Measurements from ENCODE around the gene ABI1.

The ABI1 gene

DNA sequence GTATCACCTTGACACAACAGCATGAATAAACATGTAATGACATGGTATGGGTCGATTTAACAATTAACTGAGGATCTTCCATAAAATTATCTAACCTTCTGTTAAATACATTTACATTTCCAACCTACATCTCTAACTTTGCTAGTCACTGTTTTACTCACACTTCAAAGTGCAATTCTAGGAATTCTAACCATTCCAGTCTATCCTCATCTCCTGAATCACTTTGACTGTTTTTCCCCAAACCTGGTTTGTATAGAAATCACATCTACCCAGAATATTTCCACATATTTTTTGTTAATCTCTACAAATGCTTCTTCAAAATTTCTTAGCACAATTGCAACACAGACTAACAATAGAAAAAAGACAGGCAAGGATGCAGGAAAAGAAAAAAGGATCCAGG is 6.2 kb downstream of the ABI1 start:
- no peak for DNase-seq (ENCODE audit: low read depth in 2 of 2)

DNA sequence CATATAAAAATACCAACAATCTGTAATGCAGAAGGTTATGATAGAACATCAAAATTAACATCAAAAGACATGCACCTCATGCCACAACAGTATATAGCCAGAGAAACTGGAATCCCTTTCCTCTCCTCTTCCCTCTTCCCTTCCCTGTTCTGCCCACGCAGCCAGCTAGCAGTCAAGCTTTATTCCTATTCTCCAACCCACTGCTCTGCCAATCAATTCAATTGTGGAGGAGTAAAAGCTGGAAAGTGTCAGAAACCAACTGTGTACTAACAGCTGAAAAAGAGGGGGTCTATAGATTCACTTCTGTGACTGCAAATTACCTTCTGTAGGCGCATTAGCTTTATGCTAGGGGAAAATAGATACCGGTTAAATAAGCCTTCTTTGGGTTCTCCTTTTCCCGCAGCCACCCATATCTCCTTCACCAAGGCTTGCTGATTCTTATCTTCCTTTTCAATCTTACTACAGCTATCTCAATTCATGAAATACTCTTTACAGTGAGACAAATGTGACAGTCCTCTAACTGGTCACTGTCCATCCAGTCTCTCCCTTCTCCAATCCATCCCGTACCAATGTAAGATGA is 16.3 kb downstream of the ABI1 start:
- DNase-seq (ENCODE audit: low read depth in 2 of 2) = no peak

DNA sequence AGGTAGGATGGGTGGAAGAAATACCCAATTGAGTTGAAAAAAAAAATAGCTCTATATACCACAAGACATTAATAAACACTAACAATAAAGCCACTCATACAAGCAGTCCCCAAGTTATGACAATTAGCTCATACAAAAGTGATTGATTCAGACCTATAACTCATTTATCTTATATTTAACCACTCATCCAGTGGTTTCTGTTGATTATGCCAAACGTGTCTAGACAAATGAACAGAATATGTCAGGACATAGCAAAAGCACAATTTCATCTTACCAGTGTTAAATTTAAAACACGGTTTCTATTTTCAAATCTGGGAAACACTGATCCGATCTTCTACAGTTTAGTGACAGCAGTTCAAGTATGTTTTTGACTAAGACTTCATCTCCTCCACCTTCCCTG is 17.0 kb downstream of the ABI1 start:
- no peak for DNase-seq (ENCODE audit: low read depth in 2 of 2)

DNA sequence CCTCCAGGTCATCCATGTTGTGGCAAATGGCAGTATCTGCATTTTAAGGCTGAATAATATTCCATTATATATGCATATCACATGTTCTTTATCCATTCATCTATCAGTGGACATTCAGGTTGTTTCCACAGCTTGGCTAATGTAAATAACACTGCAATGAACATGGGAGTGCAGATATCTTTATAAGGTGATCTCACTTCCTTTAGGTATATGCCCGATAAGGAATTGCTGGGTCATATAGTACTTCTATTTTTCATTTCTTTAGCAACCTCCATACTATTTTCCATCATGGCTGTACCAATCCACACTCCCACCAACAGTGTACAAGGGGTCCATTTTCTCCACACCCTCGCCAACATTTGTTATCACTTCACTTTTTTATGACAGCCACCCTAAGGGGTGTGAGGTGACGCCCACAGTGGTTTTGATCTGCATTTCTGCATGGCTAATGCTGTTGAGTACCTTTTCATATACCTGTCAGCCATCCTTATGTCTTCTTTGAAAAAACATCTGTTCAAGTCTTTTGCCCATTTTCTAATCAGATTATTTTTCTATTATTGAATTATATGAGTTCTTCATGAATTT is 18.9 kb downstream of the ABI1 start:
- DNase-seq (ENCODE audit: low read depth in 2 of 2) = no peak

DNA sequence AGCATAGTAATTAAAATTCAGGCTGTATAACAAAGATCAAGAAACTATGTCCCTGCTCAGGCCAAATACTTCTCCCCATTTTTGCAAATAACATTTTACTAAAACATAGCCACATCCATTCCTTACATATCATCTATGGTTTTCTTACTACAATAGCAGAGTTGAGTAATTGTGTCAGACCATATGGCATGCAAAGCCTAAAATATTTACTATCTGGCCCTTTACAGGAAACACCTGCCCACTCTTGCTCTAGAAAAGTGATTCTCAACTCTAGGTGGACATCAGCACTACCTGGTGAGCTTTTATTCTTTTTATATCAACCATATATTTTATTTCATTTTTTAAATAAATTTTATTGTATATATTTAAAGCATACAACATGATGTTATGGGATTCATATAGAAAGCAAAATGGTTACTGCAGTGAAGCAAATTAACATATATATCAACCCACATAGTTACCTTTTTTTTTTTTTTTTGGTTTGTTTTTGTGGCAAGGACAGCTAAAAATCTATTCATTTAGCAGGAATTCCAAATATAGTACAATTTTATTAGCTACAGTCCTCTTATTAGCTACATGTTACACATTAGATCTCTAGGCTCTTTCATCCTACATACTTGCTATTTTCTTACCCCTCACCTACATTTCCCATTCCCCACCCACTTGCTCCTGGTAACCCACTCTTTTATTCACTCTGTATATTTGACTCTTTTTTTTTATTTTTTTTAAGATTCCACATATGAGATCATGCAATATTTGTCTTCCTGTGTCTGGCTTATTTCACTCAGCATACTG is 19.6 kb downstream of the ABI1 start:
- DNase-seq (ENCODE audit: low read depth in 2 of 2) = no peak

DNA sequence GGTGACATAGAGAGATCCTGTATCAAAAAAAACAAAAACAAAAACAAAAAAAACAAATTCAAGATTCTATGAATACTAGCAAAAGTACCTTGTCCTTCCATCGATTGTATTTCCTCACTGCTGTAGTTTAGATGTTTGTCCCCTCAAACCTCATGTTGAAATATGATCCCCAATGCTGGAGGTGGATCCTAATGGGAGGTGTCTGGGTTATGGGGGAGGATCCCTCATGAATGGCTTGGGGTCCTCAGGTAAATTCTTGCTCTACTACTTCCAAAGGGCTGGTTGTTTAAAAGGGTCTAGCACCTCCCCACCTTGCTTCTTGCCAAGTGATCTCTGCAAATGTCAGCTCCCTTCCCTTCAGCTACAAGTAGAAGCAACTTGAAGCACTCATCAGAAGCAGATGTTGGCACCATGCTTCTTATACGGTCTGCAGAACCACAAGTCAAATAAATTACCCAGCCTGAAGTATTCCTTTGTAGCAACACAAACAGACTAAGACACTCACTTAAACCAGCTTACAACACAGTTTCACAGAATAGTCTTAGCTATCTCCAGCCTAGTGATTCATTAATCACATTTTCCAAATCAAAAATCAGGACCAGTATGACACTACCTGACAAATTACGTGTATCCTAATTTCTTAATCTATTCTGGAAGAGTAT is 20.7 kb downstream of the ABI1 start:
- no peak for DNase-seq (ENCODE audit: low read depth in 2 of 2)

DNA sequence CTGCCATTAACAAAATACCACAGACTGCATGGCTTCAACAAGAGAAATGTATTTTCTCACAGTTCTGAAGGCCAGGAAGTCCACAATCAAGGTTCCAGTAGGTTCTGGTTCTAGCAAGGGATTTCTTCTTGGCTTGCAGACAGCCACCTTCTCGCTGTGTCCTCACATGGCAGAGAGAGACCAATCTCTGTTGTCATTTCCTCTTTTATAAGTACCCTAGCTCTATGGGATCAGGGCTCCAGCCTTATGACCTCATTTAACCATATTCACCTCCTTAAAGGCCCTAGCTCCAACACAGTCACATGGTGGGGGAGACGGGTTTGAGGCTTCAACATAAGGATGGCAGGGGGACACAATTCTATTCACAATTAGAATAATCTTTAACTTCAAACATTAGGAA is 23.6 kb downstream of the ABI1 start:
- DNase-seq (ENCODE audit: low read depth in 2 of 2) = no peak

DNA sequence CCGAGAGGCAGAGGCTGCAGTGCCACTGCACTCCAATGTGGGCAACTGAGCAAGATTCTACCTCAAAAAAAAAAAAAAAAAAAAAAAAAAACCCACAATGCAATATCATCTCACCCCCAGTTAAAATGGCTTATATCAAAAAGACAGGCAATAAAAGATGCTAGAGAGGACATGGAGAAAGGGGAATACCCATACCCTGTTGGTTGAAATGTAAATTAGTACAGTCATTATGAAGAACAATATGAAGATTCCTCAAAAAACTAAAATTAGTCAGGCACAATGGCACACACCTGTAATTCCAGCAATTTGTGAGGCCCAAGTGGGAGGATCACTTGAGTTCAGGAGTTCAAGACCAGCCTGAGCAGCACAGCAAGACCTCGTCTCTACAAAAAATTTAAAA is 25.7 kb downstream of the ABI1 start:
- DNase-seq (ENCODE audit: low read depth in 2 of 2) = no peak

DNA sequence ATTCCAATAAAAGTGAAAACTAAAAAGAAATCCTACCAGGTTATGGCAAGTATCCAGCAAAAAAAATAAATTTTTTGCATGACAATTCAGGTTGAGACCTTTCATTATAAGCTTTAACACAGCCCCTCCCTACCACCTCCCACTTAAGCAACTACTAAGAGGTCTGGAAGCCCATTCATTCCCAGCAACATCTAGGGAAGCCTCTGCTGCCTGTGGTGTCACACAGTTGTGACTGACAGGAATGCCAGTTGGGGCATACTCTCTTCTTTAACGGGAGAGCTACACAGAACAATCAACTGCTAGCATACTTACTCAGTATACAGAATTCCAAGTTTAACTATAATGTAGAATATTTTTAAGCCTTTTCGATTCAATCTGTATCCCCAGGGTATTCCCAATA is 27.8 kb downstream of the ABI1 start:
- DNase-seq (ENCODE audit: low read depth in 2 of 2) = no peak

DNA sequence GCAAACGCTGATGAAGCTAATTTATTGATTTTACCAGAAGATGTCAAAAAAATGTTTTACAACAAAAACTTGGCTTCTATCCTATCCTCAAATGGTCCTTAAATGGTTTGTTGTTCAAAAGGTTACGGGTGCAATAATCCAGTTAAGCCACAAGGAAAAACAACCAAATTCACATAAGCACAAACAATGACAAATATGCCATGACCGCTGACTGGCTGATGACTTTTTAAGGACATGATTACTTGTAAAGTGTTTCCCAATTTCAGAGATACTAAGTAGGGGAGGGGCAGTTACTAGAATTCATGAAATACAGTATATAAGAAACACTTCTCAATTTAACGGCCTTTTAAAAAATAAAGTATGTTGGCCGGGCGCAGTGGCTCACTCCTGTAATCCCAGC is 28.8 kb downstream of the ABI1 start:
- DNase-seq (ENCODE audit: low read depth in 2 of 2) = no peak

DNA sequence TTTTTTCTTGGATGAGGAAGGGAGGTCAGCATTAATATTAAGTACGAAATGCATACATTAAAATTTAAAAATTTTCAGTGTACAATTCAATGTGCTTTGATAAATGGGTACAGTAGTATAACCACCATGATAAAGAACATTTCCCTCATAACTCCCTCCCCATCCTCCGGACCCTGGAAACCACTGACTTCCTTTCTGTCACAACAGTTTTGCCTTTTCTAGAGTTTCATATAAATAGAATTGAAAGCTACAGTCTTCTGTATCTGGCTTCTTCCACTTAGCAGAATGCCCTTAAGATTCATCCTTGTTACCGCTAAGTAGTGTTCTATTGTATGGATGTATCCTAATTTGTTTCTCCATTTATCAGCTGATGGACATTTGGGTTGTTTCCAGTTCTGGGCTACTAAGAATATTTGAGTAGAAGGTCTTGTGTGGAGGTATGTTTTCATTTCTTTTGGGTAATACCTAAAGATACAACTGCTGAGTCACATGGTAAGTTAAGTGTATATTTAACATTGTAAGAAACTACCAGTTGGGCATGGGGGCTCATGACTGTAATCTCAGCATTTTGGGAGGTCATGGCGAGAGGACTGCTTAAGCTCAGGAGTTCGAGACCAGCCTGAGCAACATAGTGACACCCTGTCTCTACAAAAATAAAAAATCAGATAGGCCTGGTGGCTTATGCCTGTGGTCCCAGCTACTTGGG is 30.8 kb downstream of the ABI1 start:
- DNase-seq (ENCODE audit: low read depth in 2 of 2) = no peak

DNA sequence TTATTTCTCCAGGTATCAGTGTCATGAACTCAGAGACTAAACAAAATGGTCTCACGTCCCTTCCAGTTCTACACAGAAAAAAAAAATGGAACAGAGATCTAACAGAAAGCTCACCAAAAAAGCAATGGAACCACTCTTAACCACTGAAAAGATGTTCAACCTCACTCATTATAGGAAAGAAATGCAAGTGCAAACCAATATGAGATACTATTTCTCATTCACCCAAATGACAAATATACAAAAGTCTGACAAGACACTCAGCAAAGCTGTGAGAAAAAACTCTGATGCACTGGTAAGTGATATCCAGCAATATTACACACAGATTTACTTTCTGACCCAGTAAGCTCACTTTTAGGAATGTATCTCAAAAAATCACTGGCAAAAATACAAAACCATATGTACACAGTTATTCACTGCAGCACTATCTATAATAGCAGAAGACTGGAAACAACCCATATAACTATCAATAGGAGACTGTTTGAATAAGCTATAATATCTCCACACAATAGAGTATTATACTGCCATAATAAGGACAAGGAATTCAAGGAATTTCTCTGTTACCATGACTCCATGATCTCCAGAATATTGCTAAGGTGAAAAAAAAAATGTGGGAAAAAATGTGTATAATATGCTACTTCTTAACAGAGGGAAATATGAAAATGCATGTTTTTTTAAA is 36.6 kb downstream of the ABI1 start:
- DNase-seq (ENCODE audit: low read depth in 2 of 2) = no peak

DNA sequence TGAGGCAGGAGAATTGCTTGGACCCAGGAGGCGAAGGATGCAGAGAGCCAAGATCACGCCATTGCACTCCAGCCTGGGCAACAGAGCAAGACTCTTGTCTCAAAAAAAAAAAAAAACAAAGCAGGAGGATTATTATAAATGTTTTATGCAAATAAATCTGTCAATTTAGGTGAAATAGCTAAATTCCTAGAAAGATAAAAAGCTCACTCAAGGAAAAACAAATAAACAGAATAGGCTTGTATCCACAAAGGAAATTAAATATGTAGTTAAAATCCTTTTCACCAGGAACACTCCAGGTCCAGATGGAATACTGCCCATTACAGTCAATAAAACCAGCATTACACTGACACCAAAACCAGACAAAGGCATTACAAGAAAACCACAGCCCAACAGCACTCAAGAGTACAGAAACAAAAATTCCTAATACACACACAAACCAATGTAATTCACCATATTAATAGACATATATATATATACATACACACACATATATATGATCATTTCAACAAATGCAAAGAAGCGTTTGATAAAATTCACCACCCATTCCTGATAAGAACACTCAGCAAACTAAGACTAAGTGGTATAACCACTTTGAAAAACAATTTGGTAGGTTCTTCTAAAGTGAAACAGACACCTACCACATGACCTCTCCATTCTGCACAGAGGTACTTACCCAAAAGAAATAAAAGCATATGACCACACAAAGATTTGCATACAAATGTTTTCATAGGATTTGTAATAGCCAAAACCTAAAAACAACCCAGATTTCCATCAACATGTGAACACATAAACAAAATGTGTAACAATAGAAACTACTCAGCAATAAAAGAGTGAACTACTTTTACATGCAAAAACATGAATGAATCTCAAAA is 38.8 kb downstream of the ABI1 start:
- DNase-seq (ENCODE audit: low read depth in 2 of 2) = no peak

DNA sequence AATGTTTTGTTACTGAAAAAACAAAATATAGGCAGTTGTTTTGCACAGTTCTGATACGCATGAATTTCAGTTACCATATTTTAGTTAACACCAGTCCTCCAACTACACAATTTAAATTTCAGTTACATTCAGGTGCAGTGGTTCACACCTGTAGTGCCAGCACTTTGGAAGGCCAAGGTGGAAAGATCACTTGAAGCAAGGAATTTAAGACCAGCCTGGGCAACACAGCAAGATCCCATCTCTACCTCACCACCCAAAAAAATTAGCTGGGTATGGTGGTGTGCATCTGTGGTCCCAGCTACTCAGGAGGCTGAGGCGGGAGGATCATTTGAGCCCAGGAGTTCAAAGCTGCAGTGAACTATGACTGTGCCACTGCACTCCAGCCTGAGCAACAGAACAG is 45.3 kb downstream of the ABI1 start:
- DNase-seq (ENCODE audit: low read depth in 2 of 2) = no peak

DNA sequence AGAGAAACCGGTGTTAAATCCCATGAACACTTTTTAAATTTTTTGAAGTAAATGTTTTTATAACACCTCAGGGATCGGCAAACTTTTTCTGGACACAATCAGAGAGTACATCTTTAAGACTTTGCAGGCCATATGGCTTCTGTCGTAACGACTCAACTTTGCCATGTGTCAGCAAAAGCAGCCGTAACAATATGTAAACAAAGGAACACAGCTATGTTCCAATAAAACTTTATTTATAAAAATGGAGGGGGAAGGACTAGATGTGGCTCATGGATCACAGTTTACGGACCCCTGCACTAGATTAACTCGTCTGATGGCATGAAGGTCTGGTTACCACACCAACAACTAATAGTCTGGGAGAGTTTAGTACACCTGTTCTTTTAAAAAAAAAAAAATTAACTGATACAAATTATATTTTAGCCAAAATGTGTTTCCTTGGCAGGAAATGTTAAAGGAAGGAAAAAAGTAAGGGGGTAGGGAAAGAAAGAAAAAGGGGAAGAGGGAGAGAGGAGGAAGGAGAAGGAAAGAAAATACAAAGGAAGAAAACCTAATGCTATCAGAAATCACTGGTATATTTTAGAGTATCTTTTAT is 50.2 kb downstream of the ABI1 start:
- DNase-seq (ENCODE audit: low read depth in 2 of 2) = no peak

DNA sequence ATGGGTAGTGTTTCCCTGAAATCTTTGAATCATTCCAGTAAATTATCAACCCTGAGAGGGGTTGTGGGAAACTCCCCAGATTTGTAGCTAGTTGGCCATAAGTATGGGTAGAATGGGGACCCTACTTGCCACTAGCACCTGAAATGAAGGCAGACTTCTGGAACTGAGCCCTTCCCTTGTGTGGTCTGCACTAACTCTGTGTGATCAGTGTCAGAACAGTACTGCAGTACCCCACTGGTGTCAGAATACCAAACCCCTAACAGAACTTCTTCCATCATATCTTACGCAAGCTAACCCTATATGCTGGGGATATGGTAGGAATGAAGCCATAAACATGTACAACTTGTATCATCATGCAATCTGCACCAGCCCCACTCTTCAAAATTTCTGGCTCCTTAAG is 50.8 kb downstream of the ABI1 start:
- DNase-seq (ENCODE audit: low read depth in 2 of 2) = no peak

DNA sequence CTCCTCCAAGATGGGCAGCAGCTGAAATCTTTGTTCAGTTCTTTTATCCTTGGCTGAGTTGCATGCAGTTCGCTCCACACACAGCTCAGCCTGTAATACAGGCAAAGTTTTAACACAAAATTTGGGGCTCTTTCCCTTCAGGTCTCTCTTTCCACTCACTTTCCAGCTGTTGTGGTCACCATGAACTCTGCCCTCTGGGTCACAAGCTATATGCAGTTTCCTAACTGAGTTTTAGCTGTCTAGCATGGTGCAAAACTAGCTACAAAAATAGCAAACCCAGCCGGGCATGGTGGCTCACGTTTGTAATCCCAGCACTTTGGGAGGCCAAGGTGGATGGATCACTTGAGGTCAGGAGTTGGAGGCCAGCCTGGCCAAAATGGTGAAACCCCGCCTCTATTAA is 53.2 kb downstream of the ABI1 start:
- DNase-seq (ENCODE audit: low read depth in 2 of 2) = no peak

DNA sequence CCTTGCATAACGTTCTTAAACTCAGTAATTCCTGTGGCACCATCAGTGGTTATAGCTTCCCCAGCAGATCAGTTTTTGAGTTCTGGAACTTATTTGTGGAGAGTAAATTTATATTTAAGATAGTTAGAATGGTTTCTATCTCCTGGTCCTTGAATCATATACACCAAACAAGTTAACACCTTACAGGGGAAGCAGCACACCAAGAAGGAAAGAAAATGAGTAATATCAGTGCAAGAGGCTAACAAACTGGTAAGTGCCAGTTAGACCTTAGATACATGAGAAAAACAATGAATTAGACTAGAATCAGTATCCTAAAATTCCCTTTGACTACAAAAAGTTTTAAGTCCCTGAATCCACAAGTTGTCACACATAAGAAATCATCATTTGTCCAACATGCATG is 54.2 kb downstream of the ABI1 start:
- no peak for DNase-seq (ENCODE audit: low read depth in 2 of 2)

DNA sequence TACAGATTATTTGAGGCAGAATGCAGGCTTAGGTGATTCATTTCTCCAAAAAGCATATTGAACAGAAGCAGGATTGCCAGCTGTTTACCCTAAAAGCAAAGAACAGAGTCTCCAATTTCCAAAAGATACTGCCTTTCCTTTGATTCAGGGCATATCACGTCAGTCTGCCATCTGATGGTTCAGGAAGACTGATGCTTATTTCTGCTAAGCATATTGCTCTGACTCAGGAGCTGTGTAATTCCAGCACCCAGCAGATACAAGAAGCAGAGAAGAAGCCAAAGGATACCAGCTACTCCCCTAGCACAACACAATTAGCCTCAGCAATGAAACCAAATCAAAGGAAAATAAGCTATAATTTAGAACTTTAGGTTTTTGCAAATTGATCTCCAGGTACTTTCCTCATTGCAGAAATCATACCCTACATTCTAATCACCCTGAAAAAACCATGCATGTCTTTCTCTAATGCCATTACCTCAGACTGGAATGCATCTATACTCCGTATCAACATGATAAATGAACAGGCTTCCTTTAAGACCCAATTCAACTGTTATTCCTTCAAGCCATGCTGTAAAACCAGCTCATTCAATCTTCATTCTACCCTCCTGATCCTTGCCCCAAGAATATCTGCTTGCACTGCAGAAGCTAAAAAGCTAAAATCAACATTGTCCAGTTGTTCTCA is 55.1 kb downstream of the ABI1 start:
- no peak for DNase-seq (ENCODE audit: low read depth in 2 of 2)

All from stimulated activated CD4-positive, alpha-beta T cell treated with anti-CD3 and anti-CD28 coated beads, Interleukin-1b, Interleukin-23, amount 100 ng/mL, for 1 hour (primary cell).